Body of pancreas (tissue), 4 donors: ENCODE results near the gene TMEM156.

Experiments
- POLR2A ChIP-seq, 3 donors: fragments of 450-650 bp; IDR thresholded peaks; one replicate each; pipeline ENCODE4 v1.6.1; 2016; ENCODE audit warnings: antibody characterized with exemption in 3 of 3, mild to moderate bottlenecking in 2 of 3
- TF ChIP-seq, protein P1 (sequence below), 7 experiments: fragments of 450-650 bp in 4 of 7; fragments of 200-600 bp in 3 of 7; sonication (generic) in 3 of 7; IDR thresholded peaks; one replicate each; pipeline ENCODE4 v1.5.1; 2016 to 2019; ENCODE audit warnings: antibody characterized with exemption in 7 of 7

DNA sequence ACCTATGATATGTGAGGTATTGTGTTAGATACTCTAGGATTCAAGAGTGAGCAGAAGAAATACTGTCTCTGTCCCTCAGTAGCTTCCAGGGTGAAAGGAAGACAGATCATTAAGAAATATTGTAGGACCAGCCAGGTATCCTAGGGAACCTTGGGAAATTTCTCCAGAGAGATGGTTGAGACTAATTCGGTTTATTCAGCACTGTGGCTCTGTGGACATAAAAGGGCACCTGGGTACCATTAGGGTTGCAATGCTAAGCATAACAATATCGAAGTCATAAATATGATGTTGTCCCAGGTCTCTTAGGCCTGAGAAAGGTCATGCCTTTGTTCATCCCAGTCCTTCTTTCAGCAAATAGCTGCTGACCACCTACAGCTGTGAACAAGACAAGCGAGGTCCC is 103.6 kb downstream of the TMEM156 start:
- TF ChIP-seq, protein P1, sequence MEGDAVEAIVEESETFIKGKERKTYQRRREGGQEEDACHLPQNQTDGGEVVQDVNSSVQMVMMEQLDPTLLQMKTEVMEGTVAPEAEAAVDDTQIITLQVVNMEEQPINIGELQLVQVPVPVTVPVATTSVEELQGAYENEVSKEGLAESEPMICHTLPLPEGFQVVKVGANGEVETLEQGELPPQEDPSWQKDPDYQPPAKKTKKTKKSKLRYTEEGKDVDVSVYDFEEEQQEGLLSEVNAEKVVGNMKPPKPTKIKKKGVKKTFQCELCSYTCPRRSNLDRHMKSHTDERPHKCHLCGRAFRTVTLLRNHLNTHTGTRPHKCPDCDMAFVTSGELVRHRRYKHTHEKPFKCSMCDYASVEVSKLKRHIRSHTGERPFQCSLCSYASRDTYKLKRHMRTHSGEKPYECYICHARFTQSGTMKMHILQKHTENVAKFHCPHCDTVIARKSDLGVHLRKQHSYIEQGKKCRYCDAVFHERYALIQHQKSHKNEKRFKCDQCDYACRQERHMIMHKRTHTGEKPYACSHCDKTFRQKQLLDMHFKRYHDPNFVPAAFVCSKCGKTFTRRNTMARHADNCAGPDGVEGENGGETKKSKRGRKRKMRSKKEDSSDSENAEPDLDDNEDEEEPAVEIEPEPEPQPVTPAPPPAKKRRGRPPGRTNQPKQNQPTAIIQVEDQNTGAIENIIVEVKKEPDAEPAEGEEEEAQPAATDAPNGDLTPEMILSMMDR (IDR thresholded peaks at IDR 0.05), result no peak
- TF ChIP-seq POLR2A (IDR thresholded peaks at IDR 0.05), result no peak
